Measurements from ENCODE around the gene ABCB10. TPM values are rescaled to one million over a fixed set of nuclear protein-coding genes. Genes with fewer than 3 reads are reported as not detected.

ABCB10 gene
- polyA plus RNA-seq, 2 of the 4 experiments (the other 2 are of a cell fraction) = 13.9 to 16.3 TPM

GRCh38 chr1:229607370-229607769 lies 48.9 kb upstream of the ABCB10 start:
- CTCF ChIA-PET = no interaction called here
- ATAC-seq (no peak), FAIRE-seq (no peak), DNase-seq (ENCODE audit: low read depth in 1 of 2, low spot score in 1 of 2) (no peak)
- Histone ChIP-seq H3K4me2 (no peak overlapping the region), H3K4me1 (no peaks in the 10 kb centered on the region), H3K4me3 (no peak overlapping the region), H3K27ac (no peak overlapping the region), H3K9me3 (no peaks in the 10 kb centered on the region)
- TF ChIP-seq HEYL (CRISPR knock-in tag; IDR thresholded peaks at IDR 0.05) (no peak), RARB (CRISPR knock-in tag; IDR thresholded peaks at IDR 0.05) (no peak), RNF2 (IDR thresholded peaks at IDR 0.05; ENCODE audit: borderline replicate concordance, low read depth) (no peak), FOSL2 (IDR thresholded peaks at IDR 0.05) (no peak), FOSL2 (CRISPR knock-in tag; IDR thresholded peaks at IDR 0.05) (no peak), CEBPB (IDR thresholded peaks at IDR 0.05) (no peak), EHF (CRISPR knock-in tag; IDR thresholded peaks at IDR 0.05) (no peak), JUNB (IDR thresholded peaks at IDR 0.05) (no peak), POLR2AphosphoS2 (conservative IDR thresholded peaks at IDR 0.05; ENCODE audit: low read length) (no peak), KDM5A (IDR thresholded peaks at IDR 0.05) (no peak), FOSB (CRISPR knock-in tag; IDR thresholded peaks at IDR 0.05) (no peak), REST (IDR thresholded peaks at IDR 0.05) (no peak), CBX8 (IDR thresholded peaks at IDR 0.05) (no peak), CHD4 (IDR thresholded peaks at IDR 0.05; ENCODE audit: borderline replicate concordance) (no peak), RAD21 (conservative IDR thresholded peaks at IDR 0.05 in 1 of 2, IDR thresholded peaks at IDR 0.05 in 1 of 2) (no peak), ZC3H11A (IDR thresholded peaks at IDR 0.05) (no peak), MYC (IDR thresholded peaks at IDR 0.05; ENCODE audit: borderline replicate concordance, low read length) (no peak)
- WGBS (ENCODE audit: missing lambda C conversion rate) = 97% methylated on average over 2 of the region's 2 CpGs
- POLR2A ChIA-PET = no interaction called here

GRCh38 chr1:229603371-229604005 lies 45.0 kb upstream of the ABCB10 start:
- no peak overlapping the region for H3K4me2 ChIP-seq
- peak; percentile 76 for TF ChIP-seq MAFK (IDR thresholded peaks at IDR 0.05; ENCODE audit: partially characterized antibody)
- TF ChIP-seq RAD21 (conservative IDR thresholded peaks at IDR 0.05 in 1 of 2, IDR thresholded peaks at IDR 0.05 in 1 of 2) = no peak
- ChIA-PET CTCF (no interaction called here), POLR2A (no interaction called here)
- no peak for ATAC-seq
- WGBS (ENCODE audit: missing lambda C conversion rate) = 76% methylated on average over 7 of the region's 7 CpGs
- no peaks in the 10 kb centered on the region for H3K9me3 ChIP-seq
- no peaks in the 10 kb centered on the region for H3K4me1 ChIP-seq
- DNase-seq (ENCODE audit: low read depth in 1 of 2, low spot score in 1 of 2) = no peak
- H3K4me3 ChIP-seq = no peak overlapping the region
- FAIRE-seq = no peak
- no peak overlapping the region for H3K27ac ChIP-seq

DNA sequence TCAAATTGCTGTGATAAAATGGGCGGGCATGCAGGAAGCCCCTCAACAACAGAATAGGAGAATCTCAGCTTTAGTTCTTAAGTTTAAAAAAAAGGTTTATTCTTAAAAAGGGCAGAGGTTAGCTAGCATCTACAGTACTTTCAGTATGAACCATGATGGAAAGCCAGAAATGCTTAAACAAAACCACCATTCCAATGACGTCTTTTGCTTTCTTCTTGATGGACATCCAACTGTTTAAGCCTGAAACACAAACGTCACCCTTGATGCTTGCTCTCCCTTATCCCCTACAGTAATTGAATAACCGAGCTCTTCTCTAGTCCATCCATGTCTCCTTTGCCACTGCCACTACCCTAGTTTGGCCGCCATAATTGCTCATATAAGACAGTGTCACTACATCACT lies 41.7 kb upstream of the ABCB10 start:
- Histone ChIP-seq H3K4me1 (peaks cover 4% of the 10 kb centered on the region; the same call in 1 of the 3 replicates), H3K27ac (no peak overlapping the region), H3K4me3 (no peak overlapping the region), H3K9me3 (no peaks in the 10 kb centered on the region), H3K4me2 (no peak overlapping the region)
- CTCF ChIA-PET = no interaction called here
- POLR2A ChIA-PET = no interaction called here
- WGBS (ENCODE audit: missing lambda C conversion rate) = 95% methylated on average over 5 of the region's 5 CpGs
- no peak for ATAC-seq
- FAIRE-seq = no peak
- no peak for DNase-seq (ENCODE audit: low read depth in 1 of 2, low spot score in 1 of 2)
- TF ChIP-seq TFCP2L1 (CRISPR knock-in tag; IDR thresholded peaks at IDR 0.05) (no peak), RFX5 (IDR thresholded peaks at IDR 0.05) (no peak), REST (IDR thresholded peaks at IDR 0.05) (no peak), CBX2 (IDR thresholded peaks at IDR 0.05; ENCODE audit: borderline replicate concordance, low read depth) (no peak), EHF (CRISPR knock-in tag; IDR thresholded peaks at IDR 0.05) (no peak), POLR2AphosphoS2 (conservative IDR thresholded peaks at IDR 0.05; ENCODE audit: low read length) (no peak), ZNF302 (CRISPR knock-in tag; IDR thresholded peaks at IDR 0.05) (no peak), JUNB (IDR thresholded peaks at IDR 0.05) (no peak), CTCF (IDR thresholded peaks at IDR 0.05) (no peak), JUN (IDR thresholded peaks at IDR 0.05) (no peak)
- TF ChIP-seq, protein P1, sequence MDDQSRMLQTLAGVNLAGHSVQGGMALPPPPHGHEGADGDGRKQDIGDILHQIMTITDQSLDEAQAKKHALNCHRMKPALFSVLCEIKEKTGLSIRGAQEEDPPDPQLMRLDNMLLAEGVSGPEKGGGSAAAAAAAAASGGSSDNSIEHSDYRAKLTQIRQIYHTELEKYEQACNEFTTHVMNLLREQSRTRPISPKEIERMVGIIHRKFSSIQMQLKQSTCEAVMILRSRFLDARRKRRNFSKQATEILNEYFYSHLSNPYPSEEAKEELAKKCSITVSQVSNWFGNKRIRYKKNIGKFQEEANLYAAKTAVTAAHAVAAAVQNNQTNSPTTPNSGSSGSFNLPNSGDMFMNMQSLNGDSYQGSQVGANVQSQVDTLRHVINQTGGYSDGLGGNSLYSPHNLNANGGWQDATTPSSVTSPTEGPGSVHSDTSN (IDR thresholded peaks at IDR 0.05) = no peak

Data from A549 (cell line).